Stimulated activated CD8-positive, alpha-beta memory T cell treated with anti-CD3 and anti-CD28 coated beads, Interleukin-4, amount 100 ng/mL, for 48 hours (primary cell): ENCODE measurements around the gene RRP12.
A peak's percentile ranks its signal among the peaks of the same experiment; 100 is the strongest.
"Not testable (repeated sequence)": the region's sequence is repeated elsewhere in the genome, so short reads cannot be mapped to it uniquely, and the experiment has no call there.

Source experiments
- DNase-seq: peaks from one replicate; pipeline ENCODE4 v3.0.0-alpha.2; 2020

RRP12 gene

DNA sequence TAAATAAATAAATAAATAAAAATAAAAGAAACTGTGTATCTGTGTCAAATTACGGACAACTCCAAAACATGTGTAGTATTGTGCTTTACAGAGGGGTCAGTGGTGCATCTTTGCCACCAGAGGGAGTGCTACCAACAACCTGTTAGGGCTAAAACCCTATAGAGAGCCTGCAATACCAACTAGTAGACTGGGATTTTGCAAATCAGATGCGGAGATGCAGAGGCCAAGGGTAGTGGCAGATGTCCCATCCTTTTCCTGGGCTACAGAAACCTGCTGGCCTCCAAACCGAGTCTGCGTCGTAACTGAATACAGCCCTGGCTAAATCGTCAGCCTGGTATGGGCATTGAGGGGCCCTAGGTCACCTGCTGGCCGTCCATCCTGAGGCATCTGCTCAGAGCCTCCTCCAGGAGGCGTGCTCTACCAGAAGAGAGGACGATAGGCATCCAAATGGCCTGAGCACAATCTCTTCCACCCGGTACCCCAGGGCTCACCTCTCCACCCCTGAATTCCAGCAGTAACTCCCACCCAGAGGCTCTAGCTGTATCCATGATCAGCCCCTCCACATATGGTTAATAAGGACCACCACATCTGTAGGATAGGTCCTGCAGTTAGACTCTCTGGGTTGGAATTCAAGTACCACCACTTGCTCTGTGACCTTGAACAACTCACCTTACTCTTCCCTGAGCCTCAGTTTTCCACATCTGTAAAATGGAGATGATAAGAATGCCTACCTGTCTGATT, 6.2 kb upstream of the RRP12 start:
- peak; percentile 71 for DNase-seq

DNA sequence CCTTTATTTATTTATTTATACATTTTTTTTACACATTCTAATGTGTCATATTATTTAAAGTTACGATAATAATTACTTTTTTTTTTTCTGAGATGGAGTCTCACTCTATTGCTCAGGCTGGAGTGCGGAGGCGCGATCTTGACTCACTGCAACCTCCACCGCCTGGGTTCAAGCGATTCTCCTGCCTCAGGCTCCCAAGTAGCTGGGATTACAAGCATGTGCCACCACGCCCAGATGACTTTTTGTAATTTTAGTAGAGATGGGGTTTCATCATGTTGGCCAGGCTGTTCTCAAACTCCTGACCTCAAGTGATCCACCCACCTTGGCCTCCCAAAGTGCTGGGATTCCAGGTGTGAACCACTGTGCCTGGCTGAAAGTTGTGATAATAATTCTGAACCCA, 5.3 kb upstream of the RRP12 start:
- not testable (repeated sequence) for DNase-seq

DNA sequence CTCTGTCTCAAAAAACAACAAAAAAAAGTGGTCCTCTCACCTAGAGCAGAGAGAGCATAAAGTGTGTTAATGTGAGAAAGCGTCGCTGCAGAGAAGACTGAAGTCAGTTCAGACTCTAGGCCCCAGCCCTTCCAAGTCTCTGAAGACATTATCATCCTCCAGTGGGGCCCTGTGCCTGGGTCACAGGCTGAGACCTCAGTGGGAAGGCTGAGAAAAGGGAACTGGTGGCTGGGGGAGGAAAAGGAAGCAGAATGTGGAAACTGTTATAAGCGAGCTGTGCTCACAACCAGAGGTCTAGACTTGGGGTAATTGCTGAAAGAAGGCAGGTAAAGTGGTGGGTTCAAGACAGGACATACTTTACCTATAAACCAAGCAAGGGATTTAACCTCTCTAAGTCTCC, 4.9 kb upstream of the RRP12 start:
- no peak for DNase-seq

DNA sequence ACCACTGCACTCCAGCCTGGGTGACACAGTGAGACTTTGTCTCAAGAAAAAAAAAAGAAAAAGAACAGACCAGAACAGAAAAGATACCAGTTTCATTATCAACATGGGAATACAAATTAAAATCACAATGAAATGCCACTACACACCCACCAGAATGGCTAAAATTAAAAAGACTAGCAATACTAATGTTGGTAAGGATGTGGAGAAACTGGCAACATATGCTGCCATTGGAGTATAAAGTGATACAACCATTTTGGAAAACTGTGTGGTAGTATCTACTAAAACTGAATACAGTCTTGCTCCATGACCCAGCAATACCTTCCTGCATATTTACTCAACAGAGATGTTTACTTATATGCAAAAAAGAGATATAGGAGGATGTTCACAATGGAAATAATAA, 2.9 kb upstream of the RRP12 start:
- DNase-seq: no peak

DNA sequence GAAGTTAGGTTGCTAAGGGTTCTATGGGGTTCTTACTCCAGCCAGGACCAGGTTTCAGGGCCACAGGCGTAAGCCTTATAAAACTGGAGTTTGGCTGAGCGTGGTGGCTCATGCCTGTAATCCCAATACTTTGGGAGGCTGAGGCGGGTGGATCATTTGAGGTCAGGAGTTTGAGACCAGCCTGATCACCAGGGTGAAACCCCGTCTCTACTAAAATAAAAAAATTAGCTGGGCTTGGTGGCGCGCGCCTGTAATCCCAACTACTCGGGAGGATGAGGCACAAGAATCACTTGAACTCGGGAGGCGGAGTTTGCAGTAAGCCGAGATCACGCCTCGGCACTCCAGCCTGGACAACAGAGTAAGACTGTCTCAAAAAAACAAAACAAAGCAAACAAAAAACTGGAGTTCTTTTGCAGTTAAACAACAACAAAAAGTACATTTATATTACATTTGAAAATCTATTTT, 347 bp upstream of the RRP12 start:
- no peak for DNase-seq

DNA sequence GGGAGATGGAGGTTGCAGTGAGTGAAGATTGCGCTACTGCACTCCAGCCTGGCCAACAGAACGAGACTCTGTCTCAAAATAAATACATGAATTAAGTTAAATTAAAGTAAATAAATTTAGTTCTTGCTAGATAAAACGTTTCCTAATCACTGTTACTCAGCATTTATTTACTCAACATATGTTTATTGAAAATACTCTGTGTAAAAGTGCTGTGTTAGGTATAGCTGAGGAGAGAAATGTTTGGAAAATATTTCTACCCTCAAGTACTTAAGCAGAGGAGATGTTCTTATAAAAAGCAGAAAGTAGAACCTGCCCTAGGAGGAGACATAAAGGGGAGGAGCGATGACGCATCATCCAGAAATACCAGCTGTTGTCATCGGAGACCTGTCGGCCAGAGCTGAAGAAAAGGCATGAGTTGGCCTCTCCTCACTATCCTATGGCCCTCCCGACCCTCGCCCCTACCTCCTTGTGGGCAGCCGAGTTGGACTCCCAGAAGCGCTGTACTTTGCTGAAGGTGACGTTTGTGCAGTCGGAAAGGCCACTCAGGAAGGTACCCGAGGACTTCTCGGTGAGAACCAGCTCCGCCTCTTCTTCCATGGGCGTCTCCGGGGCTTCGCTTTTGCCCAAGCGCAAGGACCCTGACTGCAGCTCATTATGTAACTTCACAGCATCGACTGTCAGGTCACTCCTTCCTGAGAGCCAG, 1.1 kb downstream of the RRP12 start:
- peak; percentile 43 for DNase-seq

DNA sequence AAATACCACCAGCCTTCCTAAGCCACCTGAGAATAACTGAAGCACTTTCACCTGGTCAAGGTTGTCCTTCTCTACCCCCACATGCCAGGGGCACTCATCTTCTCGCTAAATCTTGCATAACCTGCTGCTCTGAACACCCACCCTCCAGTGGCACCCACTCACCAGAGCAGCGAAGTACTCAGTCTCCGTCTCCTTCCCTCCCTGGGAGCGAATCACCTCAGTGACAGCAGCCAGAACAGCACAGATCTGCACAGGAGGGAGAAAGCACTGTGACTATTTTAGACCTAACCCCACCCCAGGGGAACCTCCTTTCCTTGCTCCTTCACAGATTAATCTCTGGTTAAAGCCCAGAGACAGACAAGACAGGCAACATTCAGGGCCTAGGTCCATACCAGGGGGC, 5.1 kb downstream of the RRP12 start:
- DNase-seq: no peak

DNA sequence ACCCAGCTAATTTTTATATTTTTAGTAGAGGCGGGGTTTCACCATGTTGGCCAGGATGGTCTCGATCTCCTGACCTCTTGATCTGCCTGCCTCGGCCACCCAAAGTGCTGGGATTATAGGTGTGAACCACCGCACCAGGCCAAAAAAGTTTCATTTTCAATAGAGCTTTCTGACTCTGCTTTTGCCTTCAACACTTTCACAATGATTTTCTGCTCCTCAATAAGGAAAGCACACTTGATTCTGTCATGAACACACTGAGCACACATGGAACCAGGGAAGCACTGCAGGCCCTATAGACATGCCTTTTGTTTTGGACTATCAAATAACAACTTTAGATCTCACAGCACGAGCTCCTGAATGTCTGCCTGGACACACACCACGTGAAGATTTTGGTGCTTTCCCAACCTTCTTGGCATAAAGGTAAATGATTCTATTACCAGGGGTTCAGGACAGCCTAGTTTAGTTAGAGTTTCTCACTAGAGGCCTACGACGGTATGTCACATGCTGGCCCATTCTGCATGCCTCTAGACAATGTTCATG, 8.0 kb downstream of the RRP12 start:
- DNase-seq: no peak

DNA sequence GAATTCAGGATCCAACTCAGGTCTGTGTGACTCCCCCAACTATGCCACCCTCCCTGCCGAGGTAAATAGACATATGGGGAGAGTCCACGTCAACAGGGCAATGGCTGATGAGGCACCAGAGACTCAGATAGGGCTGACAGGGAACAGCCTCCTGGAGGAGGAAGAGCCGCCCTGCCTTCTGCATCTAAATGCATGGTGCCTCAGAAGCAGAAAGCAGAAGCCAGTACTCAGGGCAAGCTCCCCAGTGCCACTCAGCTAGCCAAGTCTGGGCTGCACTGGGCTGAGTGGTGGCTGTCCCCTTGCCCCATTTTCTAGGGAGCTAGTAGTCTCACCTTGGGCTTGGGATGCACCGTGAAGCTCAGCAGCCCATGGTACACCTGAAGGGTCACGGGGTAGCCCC, 11.0 kb downstream of the RRP12 start:
- no peak for DNase-seq

DNA sequence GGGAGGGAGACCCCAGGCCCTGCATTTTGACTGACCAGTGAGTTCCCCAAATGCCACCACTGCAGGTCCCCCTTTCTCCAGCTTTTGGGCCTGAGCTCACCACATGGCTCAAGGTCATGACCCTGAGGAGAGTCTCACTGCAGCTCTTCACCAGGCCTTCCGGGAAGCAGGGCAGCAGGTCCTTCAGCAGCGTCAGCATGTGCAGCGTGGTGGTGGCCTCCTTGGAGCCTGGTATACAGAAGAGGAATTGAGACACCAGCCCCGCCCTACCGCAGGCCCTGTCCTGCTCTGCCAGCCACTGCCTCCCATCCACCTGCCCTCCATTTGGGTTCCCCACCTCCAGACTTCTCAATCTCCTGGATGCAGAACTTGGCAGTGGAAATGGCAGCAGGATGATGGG, 13.0 kb downstream of the RRP12 start:
- DNase-seq: no peak

DNA sequence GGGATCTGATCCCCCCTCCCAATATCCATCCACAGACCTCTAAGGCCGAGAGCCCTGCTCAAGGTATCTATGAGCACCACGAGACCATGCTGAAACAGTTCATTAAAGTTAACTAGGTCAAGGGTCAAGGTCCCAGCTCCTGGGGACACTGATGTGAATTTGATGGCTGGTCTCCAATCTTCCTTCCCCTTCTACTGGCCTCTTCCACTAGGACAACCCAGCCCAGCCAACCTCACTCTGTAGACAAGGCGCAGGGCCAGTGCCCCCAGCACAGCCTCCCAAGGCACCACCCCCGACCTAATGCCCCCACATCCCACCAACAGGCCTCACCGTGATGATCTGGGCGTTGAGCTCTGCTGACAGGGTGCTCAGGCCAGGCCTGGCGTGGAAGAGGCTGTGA, 15.6 kb downstream of the RRP12 start:
- no peak for DNase-seq

DNA sequence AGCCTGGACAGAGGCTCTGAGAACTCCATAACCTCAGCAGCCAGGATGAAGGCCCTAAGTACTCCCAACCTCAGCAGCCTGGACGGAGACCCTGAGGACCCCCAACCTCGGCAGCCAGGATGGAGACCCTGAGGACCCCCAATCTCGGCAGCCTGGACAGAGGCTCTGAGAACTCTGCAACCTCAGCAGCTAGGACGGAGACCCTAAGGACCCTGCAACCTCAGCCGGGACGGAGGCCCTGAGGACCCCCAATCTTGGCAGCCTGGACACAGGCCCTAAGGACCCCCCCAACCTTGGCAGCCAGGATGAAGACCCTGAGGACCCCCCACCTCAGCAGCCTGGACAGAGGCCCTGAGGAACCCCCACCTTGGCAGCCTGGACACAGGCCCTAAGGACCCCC, 16.5 kb downstream of the RRP12 start:
- no peak for DNase-seq

DNA sequence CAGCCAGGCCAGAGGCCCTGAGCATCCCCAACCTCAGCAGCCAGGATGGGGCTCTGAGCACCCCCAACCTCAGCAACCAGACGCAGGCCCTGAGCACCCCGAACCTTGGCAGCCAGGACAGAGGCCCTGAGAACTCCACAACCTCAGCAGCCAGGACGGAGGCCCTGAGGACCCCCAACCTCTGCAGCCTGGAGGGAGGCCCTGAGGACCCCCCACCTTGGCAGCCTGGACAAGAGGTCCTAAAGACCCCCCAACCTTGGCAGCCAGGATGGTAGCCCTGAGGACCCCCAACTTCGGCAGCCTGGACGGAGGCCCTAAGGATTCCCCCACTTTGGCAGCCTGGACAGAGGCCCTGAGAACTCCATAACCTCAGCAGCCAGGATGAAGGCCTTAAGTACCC, 17.0 kb downstream of the RRP12 start:
- no peak for DNase-seq

DNA sequence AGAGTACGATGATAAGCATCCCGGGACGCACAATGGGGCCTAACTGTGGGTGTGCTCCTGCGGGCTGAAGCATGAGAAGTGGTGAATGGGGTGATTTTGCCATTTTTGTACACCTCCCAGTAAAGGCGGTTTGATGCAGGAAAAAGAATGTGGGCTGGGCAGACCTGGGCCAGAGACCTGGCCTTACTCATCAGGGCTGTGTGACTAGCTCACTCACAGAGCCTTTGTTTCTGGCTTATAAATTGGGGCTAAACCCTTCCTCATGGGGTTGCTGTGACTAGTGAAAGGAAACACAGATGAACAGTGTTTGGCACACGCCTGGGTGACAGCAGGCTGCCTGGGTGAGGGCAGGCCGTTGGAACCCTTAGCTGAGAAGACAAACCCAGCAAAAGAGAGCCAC, 18.0 kb downstream of the RRP12 start:
- no peak for DNase-seq

DNA sequence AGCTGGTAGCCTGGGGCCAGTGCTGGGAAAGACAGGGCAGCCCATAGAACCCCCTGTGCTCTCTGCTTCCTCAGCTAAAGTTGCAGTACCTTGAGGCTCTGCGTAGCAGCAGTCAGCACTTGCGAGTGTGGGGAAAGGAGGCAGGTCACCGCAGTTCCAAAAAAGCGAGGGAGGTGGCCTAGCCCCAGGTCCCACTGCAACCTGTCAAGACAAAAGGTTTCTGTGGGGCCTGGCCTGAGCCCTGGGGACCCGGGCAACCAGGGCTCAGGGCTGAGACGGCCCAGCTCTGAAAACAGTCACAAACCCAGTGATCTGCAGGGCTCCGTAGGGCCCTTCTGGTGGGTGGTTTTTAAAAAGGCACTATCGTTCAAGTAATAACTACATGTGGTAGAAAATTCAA, 19.5 kb downstream of the RRP12 start:
- DNase-seq: no peak

DNA sequence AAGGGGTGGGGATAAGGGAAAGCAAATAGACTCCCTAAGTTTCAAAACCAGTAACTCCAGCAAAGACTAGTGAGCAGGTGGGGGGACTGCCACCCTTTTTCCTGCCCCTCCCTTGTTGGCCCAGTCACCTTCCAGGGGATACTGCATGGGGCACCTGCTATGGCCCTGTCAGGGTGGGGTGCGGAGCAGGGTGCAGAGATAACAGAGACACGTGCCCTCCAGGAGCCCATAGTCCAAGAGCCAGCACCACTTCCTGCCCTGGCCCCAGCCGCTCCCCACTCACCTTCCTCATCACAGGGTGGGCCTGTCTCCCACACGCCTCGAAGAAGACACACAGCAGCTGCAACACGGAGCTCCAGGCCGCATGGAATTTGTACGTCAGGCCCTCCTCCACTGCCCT, 20.6 kb downstream of the RRP12 start:
- no peak for DNase-seq

DNA sequence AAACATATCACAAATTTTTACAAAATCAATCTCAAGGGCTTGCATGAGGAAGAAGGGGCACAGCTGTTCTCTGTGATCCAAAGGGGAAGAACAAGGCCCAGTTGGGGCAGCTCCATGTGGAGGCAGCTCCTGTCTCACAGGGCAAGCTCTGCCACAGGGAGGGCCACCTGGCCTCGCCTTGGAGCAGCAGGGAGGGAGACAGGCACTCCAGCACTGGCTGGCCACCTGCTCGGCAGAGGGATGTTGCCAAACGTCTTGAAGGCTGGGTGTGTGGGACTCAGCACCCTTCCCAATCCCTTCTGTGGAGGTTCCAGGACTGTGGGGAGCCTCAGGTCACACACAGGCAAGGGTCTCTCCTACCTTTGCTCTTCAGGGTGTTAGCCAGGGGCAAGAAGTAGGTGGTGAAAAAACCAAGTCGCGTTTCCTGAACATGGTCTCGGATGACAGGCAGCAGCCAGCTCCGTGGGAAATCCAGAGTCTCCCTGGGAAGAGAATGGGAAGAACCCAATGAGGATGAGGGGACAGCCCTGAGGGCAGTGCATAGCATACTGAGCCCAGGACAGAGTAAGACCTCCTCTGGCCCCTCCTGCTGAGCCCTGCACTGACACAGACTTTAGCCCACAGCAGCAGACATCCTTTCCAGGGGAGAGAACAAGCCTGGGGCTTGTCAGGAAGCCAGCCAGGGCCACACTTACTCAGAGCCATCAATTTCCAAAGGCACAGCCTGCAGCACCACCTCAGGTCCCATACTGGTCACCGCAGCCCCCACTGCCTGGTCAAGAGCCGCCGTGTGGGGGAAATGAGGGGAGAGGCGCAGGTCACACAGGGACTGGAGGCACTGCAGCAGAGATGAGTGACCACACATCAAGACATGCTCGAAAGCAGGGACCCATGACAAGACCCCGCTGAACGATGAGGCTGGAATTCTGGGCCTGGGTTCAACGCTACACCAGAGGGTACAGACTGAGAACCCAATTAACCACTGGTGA, 21.9 kb downstream of the RRP12 start:
- no peak for DNase-seq

DNA sequence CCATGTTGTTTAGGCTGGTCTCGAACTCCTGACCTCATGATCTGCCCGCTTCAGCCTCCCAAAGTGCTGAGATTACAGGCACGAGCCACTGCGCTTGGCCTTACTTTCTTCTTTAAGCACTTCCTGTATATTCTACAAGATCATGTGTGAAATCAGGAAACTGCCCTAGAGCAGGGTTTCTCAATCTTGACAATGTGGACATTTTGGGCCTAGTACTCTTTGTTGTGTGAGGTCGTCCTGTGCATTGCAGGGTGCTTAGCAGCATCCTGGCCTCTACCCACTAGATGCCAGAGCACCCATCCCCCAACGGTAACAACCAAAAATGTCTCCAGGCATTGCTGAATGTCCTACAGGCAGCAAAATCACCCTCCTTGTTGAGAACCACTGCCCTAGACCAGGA, 24.7 kb downstream of the RRP12 start:
- no peak for DNase-seq

DNA sequence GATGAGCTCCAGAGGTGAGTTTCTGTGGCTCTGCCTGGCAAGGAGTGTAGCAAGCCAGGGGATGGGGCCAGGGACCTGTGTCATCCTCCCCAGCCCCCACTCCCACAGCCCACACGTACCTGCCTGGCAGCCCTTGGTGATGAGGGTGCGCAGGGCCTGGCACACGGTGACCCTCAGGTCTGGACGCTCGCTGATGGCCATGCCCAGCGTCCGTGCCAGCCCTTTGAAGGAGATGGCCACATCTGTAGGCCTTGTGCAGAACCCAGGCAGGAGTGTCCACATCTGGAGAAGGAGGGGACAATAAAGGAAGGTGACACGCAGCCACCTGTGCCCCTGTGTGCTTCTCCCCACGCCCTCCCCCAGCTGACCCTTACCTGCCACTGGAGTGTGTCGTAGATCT, 27.7 kb downstream of the RRP12 start:
- DNase-seq: no peak

DNA sequence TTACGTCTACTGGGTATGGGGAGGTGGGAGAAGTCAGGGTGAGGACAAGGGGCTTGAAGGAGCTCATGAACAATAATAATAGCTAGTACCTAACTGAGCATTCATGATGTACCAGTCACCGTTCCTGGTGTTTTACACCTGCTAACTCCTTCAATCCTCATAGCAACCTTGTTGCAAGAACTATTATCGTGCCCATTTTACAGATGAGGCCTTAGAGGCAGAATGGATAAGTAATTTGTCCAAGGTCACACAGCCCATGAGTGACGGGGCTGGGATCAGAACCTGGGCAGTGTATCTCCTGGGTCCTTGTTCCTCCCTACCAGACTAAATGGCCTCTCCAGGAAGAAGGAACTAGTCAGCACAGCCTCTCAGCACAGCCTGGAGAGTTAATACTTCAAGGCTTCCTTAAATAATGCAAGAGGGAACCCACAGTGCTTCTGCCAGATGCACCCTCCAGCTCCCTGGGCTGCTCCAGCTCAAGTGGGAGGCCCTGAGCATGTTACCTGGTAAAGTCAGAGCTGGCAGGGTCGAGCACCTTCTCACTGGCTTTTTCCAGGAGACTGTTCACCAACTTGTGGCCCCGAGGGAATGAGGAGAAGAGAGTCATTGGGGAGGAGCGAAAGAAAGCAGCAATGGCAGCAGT, 28.8 kb downstream of the RRP12 start:
- no peak for DNase-seq

DNA sequence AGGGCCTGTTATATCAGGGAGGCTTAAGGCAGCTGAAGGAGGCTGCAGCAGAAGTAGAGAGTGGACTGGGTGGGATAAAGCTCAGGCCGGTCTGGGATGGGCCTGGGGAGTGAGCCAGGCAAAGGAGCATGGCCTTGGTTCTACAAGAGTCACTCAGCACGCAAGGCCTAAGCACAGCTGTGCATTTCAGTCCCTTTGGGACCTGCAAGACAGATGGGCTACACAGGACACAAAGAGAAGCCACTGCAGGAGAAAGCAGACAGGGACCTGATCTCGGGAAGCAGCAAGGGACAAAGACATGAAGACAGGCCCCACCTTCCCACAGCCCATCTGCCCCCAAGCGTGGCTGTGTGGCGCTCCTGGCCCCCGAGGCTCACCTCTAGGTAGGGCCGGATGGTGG, 29.4 kb downstream of the RRP12 start:
- no peak for DNase-seq

DNA sequence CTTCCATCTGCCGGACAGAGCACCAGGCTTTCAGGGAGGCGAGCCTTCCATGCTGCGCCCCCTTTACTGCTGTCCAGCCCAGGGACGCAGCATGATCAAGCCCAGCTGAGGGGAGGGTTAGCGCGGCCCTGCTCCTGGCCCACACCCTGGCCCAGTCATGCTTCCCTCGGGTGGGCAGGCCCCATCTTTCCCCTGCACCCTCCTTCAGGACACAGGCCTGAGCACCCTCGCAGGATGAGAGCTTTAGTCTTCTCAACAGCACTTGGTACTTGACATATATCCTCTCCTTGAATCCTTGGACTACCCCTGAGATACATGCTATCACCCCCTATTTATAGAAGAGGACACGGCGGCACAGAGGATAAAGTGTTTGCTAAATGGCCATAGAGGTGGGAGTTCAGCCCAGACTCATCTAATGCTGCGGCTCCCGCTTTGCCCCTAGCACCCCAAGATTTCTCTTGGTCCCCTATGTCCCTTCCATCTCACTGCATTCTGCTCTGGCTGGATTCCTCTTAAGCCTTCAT, 34.0 kb downstream of the RRP12 start:
- no peak for DNase-seq
